ENCODE results near the gene PRLH.

PRLH gene

GRCh38 chr2:237542001-237542704, 24.2 kb upstream of the PRLH start:
- no peak for TF ChIP-seq EZH2phosphoT487 (conservative IDR thresholded peaks at IDR 0.05; ENCODE audit: low read length)
- Histone ChIP-seq H3F3A (ENCODE audit: insufficient read depth) (no peaks in the 10 kb centered on the region), H3K27ac (ENCODE audit: low read depth, low read length) (no peak overlapping the region), H3K79me2 (ENCODE audit: insufficient read depth, low read length) (no peaks in the 10 kb centered on the region), H3K4me2 (ENCODE audit: low read depth, low read length, poor library complexity, severe bottlenecking) (no peak overlapping the region), H3K9me3 (ENCODE audit: insufficient read depth, low read length) (no peaks in the 10 kb centered on the region), H3K27me3 (ENCODE audit: low read length) (no peaks in the 10 kb centered on the region), H3K9ac (ENCODE audit: low read length) (no peak overlapping the region), H3K36me3 (ENCODE audit: low read length) (no peaks in the 10 kb centered on the region), H3K4me3 (ENCODE audit: insufficient read depth, low read length, poor library complexity, severe bottlenecking) (no peak overlapping the region), H3K9me2 (replicated peaks; ENCODE audit: insufficient read depth, low read length) (no peaks in the 10 kb centered on the region), H2AFZ (ENCODE audit: low read depth, low read length, severe bottlenecking) (no peak overlapping the region), H4K20me1 (ENCODE audit: low read depth, low read length) (no peaks in the 10 kb centered on the region)

- Histone ChIP-seq H3K27me3 (ENCODE audit: low read length) (no peaks in the 10 kb centered on the region), H3K36me3 (ENCODE audit: low read length) (no peaks in the 10 kb centered on the region), H3K4me2 (ENCODE audit: low read depth, low read length, poor library complexity, severe bottlenecking) (no peak overlapping the region), H3K9ac (ENCODE audit: low read length) (no peak overlapping the region), H3K9me3 (ENCODE audit: insufficient read depth, low read length) (no peaks in the 10 kb centered on the region), H3K9me2 (replicated peaks; ENCODE audit: insufficient read depth, low read length) (no peaks in the 10 kb centered on the region), H3K4me3 (ENCODE audit: insufficient read depth, low read length, poor library complexity, severe bottlenecking) (no peak overlapping the region), H3K79me2 (ENCODE audit: insufficient read depth, low read length) (no peaks in the 10 kb centered on the region), H3K27ac (ENCODE audit: low read depth, low read length) (no peak overlapping the region), H2AFZ (ENCODE audit: low read depth, low read length, severe bottlenecking) (no peak overlapping the region), H4K20me1 (ENCODE audit: low read depth, low read length) (no peaks in the 10 kb centered on the region), H3F3A (ENCODE audit: insufficient read depth) (no peaks in the 10 kb centered on the region)
- TF ChIP-seq EZH2phosphoT487 (conservative IDR thresholded peaks at IDR 0.05; ENCODE audit: low read length) (no peak), CTCF (IDR thresholded peaks at IDR 0.05; ENCODE audit: insufficient read depth, low read length, poor library complexity, severe bottlenecking) (no peak)
Measured at GRCh38 chr2:237546040-237546875, 20.1 kb upstream of the PRLH start.

GRCh38 chr2:237546876-237547395, 19.4 kb upstream of the PRLH start:
- Histone ChIP-seq H3K9me2 (replicated peaks; ENCODE audit: insufficient read depth, low read length) (no peaks in the 10 kb centered on the region), H3K4me2 (ENCODE audit: low read depth, low read length, poor library complexity, severe bottlenecking) (no peak overlapping the region), H3F3A (ENCODE audit: insufficient read depth) (no peaks in the 10 kb centered on the region), H3K9me3 (ENCODE audit: insufficient read depth, low read length) (no peaks in the 10 kb centered on the region), H4K20me1 (ENCODE audit: low read depth, low read length) (no peaks in the 10 kb centered on the region), H3K9ac (ENCODE audit: low read length) (no peak overlapping the region), H3K27ac (ENCODE audit: low read depth, low read length) (no peak overlapping the region), H3K27me3 (ENCODE audit: low read length) (no peaks in the 10 kb centered on the region), H3K4me3 (ENCODE audit: insufficient read depth, low read length, poor library complexity, severe bottlenecking) (no peak overlapping the region), H3K36me3 (ENCODE audit: low read length) (no peaks in the 10 kb centered on the region), H2AFZ (ENCODE audit: low read depth, low read length, severe bottlenecking) (no peak overlapping the region), H3K79me2 (ENCODE audit: insufficient read depth, low read length) (no peaks in the 10 kb centered on the region)
- TF ChIP-seq CTCF (IDR thresholded peaks at IDR 0.05; ENCODE audit: insufficient read depth, low read length, poor library complexity, severe bottlenecking) (no peak), EZH2phosphoT487 (conservative IDR thresholded peaks at IDR 0.05; ENCODE audit: low read length) (no peak)

Measured in SU-DHL-6 (cell line).